A673 (cell line): ENCODE results near the gene DNM2. TPM values are rescaled to one million over a fixed set of nuclear protein-coding genes. Genes with fewer than 3 reads are reported as not detected.

ENCODE experiments used
- BruUV-seq: library from RNA; stranded (reverse); fragments of 400-500 nt; replicated peaks from 2 replicates; lab custom pipeline; 2021; lab: Mats Ljungman, UMichigan
- CTCF ChIA-PET: fragments of 300-600 bp; sonication (Branson Sonifier 250); formaldehyde crosslinking; loops from one replicate; lab custom pipeline; 2022; ENCODE audit warnings: antibody characterized with exemption; lab: Charles Lee
- POLR2A ChIA-PET: fragments of 300-600 bp; sonication (Branson Sonifier 250); formaldehyde crosslinking; loops from one replicate; lab custom pipeline; 2022; ENCODE audit warnings: antibody characterized with exemption; ENCODE audit not compliant: low non-redundant PET; lab: Charles Lee
- DNase-seq: peaks from one replicate; pipeline ENCODE4 v3.0.0-alpha.2; 2015; ENCODE audit warnings: low spot score
- H3K27ac ChIP-seq: fragments of 200-600 bp; sonication (generic); 2 replicates; pipeline ENCODE4 v1.5.1; 2016; ENCODE audit warnings: mixed run types, low read depth, mild to moderate bottlenecking, mixed read lengths, antibody characterized with exemption, low read length; ENCODE audit not compliant: poor library complexity, severe bottlenecking
- H3K27me3 ChIP-seq: fragments of 200-600 bp; sonication (generic); replicated peaks from 2 replicates; pipeline ENCODE4 v1.6.1; 2017; ENCODE audit warnings: mixed run types, low read depth, mild to moderate bottlenecking, mixed read lengths, antibody characterized with exemption, low read length; ENCODE audit not compliant: insufficient read depth, poor library complexity
- H3K36me3 ChIP-seq: fragments of 200-600 bp; sonication (generic); 2 replicates; pipeline ENCODE4 v1.6.1; 2016; ENCODE audit warnings: mixed run types, mild to moderate bottlenecking, mixed read lengths, antibody characterized with exemption, low read length; ENCODE audit not compliant: insufficient read depth, poor library complexity, severe bottlenecking
- H3K4me1 ChIP-seq: fragments of 200-600 bp; sonication (generic); 2 replicates; pipeline ENCODE4 v1.6.1; 2017; ENCODE audit warnings: mixed run types, mild to moderate bottlenecking, mixed read lengths, antibody characterized with exemption, low read length; ENCODE audit not compliant: insufficient read depth, poor library complexity, severe bottlenecking
- H3K4me3 ChIP-seq: fragments of 200-600 bp; sonication (generic); 2 replicates; pipeline ENCODE4 v1.5.1; 2016; ENCODE audit warnings: low read depth, mixed run types, mild to moderate bottlenecking, mixed read lengths, low read length; ENCODE audit not compliant: poor library complexity, severe bottlenecking
- H3K9me3 ChIP-seq: fragments of 200-600 bp; sonication (generic); 2 replicates; pipeline ENCODE4 v1.6.1; 2016; ENCODE audit warnings: mixed run types, low read depth, mild to moderate bottlenecking, mixed read lengths, antibody characterized with exemption, low read length; ENCODE audit not compliant: poor library complexity, severe bottlenecking
- CTCF ChIP-seq: fragments of 300-800, 200-600 bp; sonication (generic); conservative IDR thresholded peaks from 2 replicates; pipeline ENCODE4 v1.5.1; 2017; ENCODE audit warnings: low read depth, mild to moderate bottlenecking, antibody characterized with exemption, low read length, moderate library complexity, mixed read lengths
- EZH2 ChIP-seq: fragments of 200-600 bp; sonication (generic); IDR thresholded peaks from 2 replicates; pipeline ENCODE4 v1.6.1; 2017; ENCODE audit warnings: borderline replicate concordance, low read depth, mild to moderate bottlenecking, mixed read lengths, antibody characterized with exemption, low read length; ENCODE audit not compliant: poor library complexity, severe bottlenecking
- intact Hi-C: fragments of 100-400 bp; cut with micrococcal nuclease; formaldehyde crosslinking; loops from one replicate; pipeline ENCODE4 v1.10.0; 2022; ENCODE audit not compliant: unreplicated experiment
- total RNA-seq: library from RNA; stranded (reverse); gene quantifications from 2 replicates; pipeline ENCODE4 v1.2.3, GENCODE V29; 2021

Gene DNM2
- total RNA-seq, 1 experiment from 2014 or later = 143 TPM

DNA sequence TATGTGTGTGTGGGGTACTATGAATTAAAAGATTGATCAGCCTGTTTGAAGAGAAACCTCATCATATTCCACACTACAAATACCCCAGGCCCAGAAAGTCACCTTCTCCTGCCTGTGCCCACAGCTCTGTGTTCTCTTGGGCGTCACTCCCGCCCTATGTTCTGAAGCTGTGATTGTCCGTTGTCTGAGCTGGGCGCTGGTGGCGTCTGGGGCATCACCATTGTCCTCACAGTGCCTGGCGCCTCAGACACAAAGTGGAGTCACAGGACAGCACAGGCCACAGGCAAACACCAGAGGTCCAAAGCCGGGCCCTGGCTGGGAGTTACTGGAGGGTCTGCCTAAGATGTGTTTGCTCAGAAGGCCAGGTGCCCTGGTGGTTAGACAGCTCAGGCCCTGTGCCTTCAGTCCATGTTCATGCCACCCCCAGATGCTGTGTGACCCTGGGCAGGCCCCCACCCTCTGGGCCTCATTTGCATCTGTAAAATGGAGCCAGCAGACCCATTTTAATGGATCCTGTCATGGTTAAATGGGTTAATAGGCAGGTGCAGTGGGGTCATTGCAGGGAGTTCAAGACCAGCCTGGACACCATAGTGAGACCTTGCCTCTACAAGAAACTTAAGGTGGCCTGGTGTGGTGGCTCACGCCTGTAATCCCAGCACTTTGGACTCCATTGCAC is 34.5 kb downstream of the DNM2 start:
- intact Hi-C loops = no loop called here
- CTCF ChIA-PET = no interaction called here
- Histone ChIP-seq H3K27ac (no peak overlapping the region), H3K4me1 (peaks cover 4% of the 10 kb centered on the region), H3K9me3 (no peaks in the 10 kb centered on the region), H3K36me3 (no peaks in the 10 kb centered on the region), H3K4me3 (no peak overlapping the region), H3K27me3 (no peaks in the 10 kb centered on the region)
- DNase-seq = no peak
- TF ChIP-seq CTCF = no peak
- no peak for TF ChIP-seq EZH2
- no TSS peak for BruUV-seq
- POLR2A ChIA-PET = no interaction called here

GRCh38 chr19:10752913-10753704 is 35.2 kb downstream of the DNM2 start:
- POLR2A ChIA-PET = no interaction called here
- CTCF ChIA-PET = no interaction called here
- intact Hi-C loops = no loop called here
- no TSS peak for BruUV-seq
- Histone ChIP-seq H3K4me3 (no peak overlapping the region), H3K36me3 (no peaks in the 10 kb centered on the region), H3K27me3 (no peaks in the 10 kb centered on the region), H3K27ac (no peak overlapping the region), H3K4me1 (peaks cover 4% of the 10 kb centered on the region), H3K9me3 (no peaks in the 10 kb centered on the region)
- no peak for TF ChIP-seq CTCF
- TF ChIP-seq EZH2 = no peak
- no peak for DNase-seq

GRCh38 chr19:10756371-10756770 is 38.5 kb downstream of the DNM2 start:
- no peak for DNase-seq
- peaks cover 13% of the 10 kb centered on the region for H3K4me1 ChIP-seq
- POLR2A ChIA-PET = no interaction called here
- BruUV-seq = no TSS peak
- CTCF ChIA-PET = no interaction called here
- no peak overlapping the region for H3K27ac ChIP-seq
- intact Hi-C loops = loop anchor here (5.0 kb wide), 1 partner anchor 39 kb away; the partner anchor contains the start of gene DNM2
- no peaks in the 10 kb centered on the region for H3K9me3 ChIP-seq
- TF ChIP-seq CTCF (no peak), EZH2 (no peak)
- H3K4me3 ChIP-seq = no peak overlapping the region
- H3K27me3 ChIP-seq = no peaks in the 10 kb centered on the region
- peaks cover 4% of the 10 kb centered on the region for H3K36me3 ChIP-seq
